Measurements from ENCODE around the gene TSC22D3. TPM values are rescaled to one million over a fixed set of nuclear protein-coding genes. Genes with fewer than 3 reads are reported as not detected.
A peak's percentile ranks its signal among the peaks of the same experiment; 100 is the strongest.

The TSC22D3 gene
- total and polyA plus RNA-seq, 7 experiments from 2014 or later: 44.2 to 1,917 (median 383) TPM

GRCh38 chrX:107736781-107737531, 38.6 kb downstream of the TSC22D3 start:
- Histone ChIP-seq H3K4me3 (ENCODE audit: low read length) (no peak overlapping the region), H3K4me1 (ENCODE audit: control insufficient read depth in 2 of 2, insufficient read depth in 2 of 2, low read length in 2 of 2) (peaks cover 17 to 29% of the 10 kb centered on the region in 2 donors), H3K27me3 (ENCODE audit: control insufficient read depth in 2 of 2, insufficient read depth in 2 of 2, low read length in 2 of 2) (no peaks in the 10 kb centered on the region), H3K36me3 (ENCODE audit: control insufficient read depth in 2 of 3, insufficient read depth in 3 of 3, low read length in 3 of 3) (no peaks in the 10 kb centered on the region), H3K27ac (ENCODE audit: low read depth, low read length) (no peak overlapping the region), H3K9me3 (ENCODE audit: control insufficient read depth in 2 of 3, low read length in 3 of 3) (no peaks in the 10 kb centered on the region)
- DNase-seq (no peak), ATAC-seq (no peak)
- Mint-ChIP-seq H3K27me3 (peaks cover 0 to under 1% (median 0%) of the 10 kb centered on the region in 5 donors), H3K4me3 (no peak overlapping the region), H3K4me1 (peaks cover 8 to 62% (median 32%) of the 10 kb centered on the region in 7 donors), H3K36me3 (peaks cover 0 to 4% (median 1%) of the 10 kb centered on the region in 5 donors), H3K9me3 (peaks cover 0 to 3% (median 0%) of the 10 kb centered on the region in 11 donors), H3K27ac (peak overlapping the region in 1 of 9 donors; percentile 17)
- CTCF ChIA-PET: no interaction called here
- POLR2A ChIA-PET: interaction anchor here (9.6 kb wide), 1 partner anchor 19 kb away, joined by 142 read pairs; no protein-coding TSS in a partner anchor
- intact Hi-C loops (cut with micrococcal nuclease): no loop called here

GRCh38 chrX:107734646-107735045, 40.9 kb downstream of the TSC22D3 start:
- Histone ChIP-seq H3K4me3 (ENCODE audit: low read length) (no peak overlapping the region), H3K36me3 (ENCODE audit: control insufficient read depth in 2 of 3, insufficient read depth in 3 of 3, low read length in 3 of 3) (no peaks in the 10 kb centered on the region), H3K27me3 (ENCODE audit: control insufficient read depth in 2 of 2, insufficient read depth in 2 of 2, low read length in 2 of 2) (no peaks in the 10 kb centered on the region), H3K9me3 (ENCODE audit: control insufficient read depth in 2 of 3, low read length in 3 of 3) (no peaks in the 10 kb centered on the region), H3K27ac (ENCODE audit: low read depth, low read length) (no peak overlapping the region), H3K4me1 (ENCODE audit: control insufficient read depth in 2 of 2, insufficient read depth in 2 of 2, low read length in 2 of 2) (peaks cover 0 to 7% of the 10 kb centered on the region in 2 donors)
- peaks cover 0 to 4% (median 0%) of the 10 kb centered on the region in 5 donors for H3K36me3 Mint-ChIP-seq
- no peak overlapping the region for H3K27ac Mint-ChIP-seq
- CTCF ChIA-PET: no interaction called here
- DNase-seq (no peak), ATAC-seq (no peak)
- POLR2A ChIA-PET: no interaction called here
- peaks cover 0 to 44% (median 12%) of the 10 kb centered on the region in 7 donors for H3K4me1 Mint-ChIP-seq
- no peaks in the 10 kb centered on the region for H3K27me3 Mint-ChIP-seq
- peak overlapping the region in 1 of 10 donors; percentile 44 for H3K4me3 Mint-ChIP-seq
- intact Hi-C loops (cut with micrococcal nuclease): no loop called here
- no peaks in the 10 kb centered on the region for H3K9me3 Mint-ChIP-seq

GRCh38 chrX:107733686-107734085, 41.9 kb downstream of the TSC22D3 start:
- H3K4me1 ChIP-seq (ENCODE audit: control insufficient read depth in 2 of 2, insufficient read depth in 2 of 2, low read length in 2 of 2): no peaks in the 10 kb centered on the region
- Mint-ChIP-seq H3K4me3 (no peak overlapping the region), H3K9me3 (no peaks in the 10 kb centered on the region), H3K4me1 (peaks cover 0 to 34% (median 7%) of the 10 kb centered on the region in 7 donors), H3K27ac (no peak overlapping the region), H3K36me3 (peaks cover 0 to 4% (median 0%) of the 10 kb centered on the region in 5 donors), H3K27me3 (no peaks in the 10 kb centered on the region)
- ChIA-PET CTCF (no interaction called here), POLR2A (interaction anchor here (0.9 kb wide), 1 partner anchor 18 kb away, joined by 3 read pairs; no protein-coding TSS in a partner anchor)
- DNase-seq (no peak), ATAC-seq (no peak)
- no peaks in the 10 kb centered on the region for H3K9me3 ChIP-seq (ENCODE audit: control insufficient read depth in 2 of 3, low read length in 3 of 3)
- H3K4me3 ChIP-seq (ENCODE audit: low read length): no peak overlapping the region
- no peaks in the 10 kb centered on the region for H3K27me3 ChIP-seq (ENCODE audit: control insufficient read depth in 2 of 2, insufficient read depth in 2 of 2, low read length in 2 of 2)
- no peak overlapping the region for H3K27ac ChIP-seq (ENCODE audit: low read depth, low read length)
- no peaks in the 10 kb centered on the region for H3K36me3 ChIP-seq (ENCODE audit: control insufficient read depth in 2 of 3, insufficient read depth in 3 of 3, low read length in 3 of 3)
- intact Hi-C loops (cut with micrococcal nuclease): no loop called here

GRCh38 chrX:107731831-107732502, 43.6 kb downstream of the TSC22D3 start:
- intact Hi-C loops (cut with micrococcal nuclease): no loop called here
- CTCF ChIA-PET: interaction anchor here (0.7 kb wide), 1 partner anchor 59 kb away, joined by 3 read pairs; no protein-coding TSS in a partner anchor
- H3K4me1 ChIP-seq (ENCODE audit: control insufficient read depth in 2 of 2, insufficient read depth in 2 of 2, low read length in 2 of 2): no peaks in the 10 kb centered on the region
- H3K27ac ChIP-seq (ENCODE audit: low read depth, low read length): no peak overlapping the region
- no peaks in the 10 kb centered on the region for H3K9me3 ChIP-seq (ENCODE audit: control insufficient read depth in 2 of 3, low read length in 3 of 3)
- no peaks in the 10 kb centered on the region for H3K9me3 Mint-ChIP-seq
- H3K4me3 ChIP-seq (ENCODE audit: low read length): no peak overlapping the region
- no peaks in the 10 kb centered on the region for H3K27me3 ChIP-seq (ENCODE audit: control insufficient read depth in 2 of 2, insufficient read depth in 2 of 2, low read length in 2 of 2)
- H3K27ac Mint-ChIP-seq: peak overlapping the region in 1 of 9 donors; percentile 14
- H3K36me3 Mint-ChIP-seq: peaks cover 0 to 4% (median 0%) of the 10 kb centered on the region in 5 donors
- no peaks in the 10 kb centered on the region for H3K36me3 ChIP-seq (ENCODE audit: control insufficient read depth in 2 of 3, insufficient read depth in 3 of 3, low read length in 3 of 3)
- POLR2A ChIA-PET: interaction anchor here (0.7 to 0.8 kb wide), 2 partner anchors 9 to 10 kb away, joined by 3 to 5 read pairs; no protein-coding TSS in a partner anchor
- no peak overlapping the region for H3K4me3 Mint-ChIP-seq
- H3K27me3 Mint-ChIP-seq: no peaks in the 10 kb centered on the region
- DNase-seq: no peak
- H3K4me1 Mint-ChIP-seq: peaks cover 0 to 23% (median 5%) of the 10 kb centered on the region in 7 donors
- peak; percentile 16 for ATAC-seq

GRCh38 chrX:107730991-107731766, 44.4 kb downstream of the TSC22D3 start:
- POLR2A ChIA-PET: interaction anchor here (0.8 kb wide), 2 partner anchors 9 to 44 kb away, joined by 3 to 5 read pairs; no protein-coding TSS in a partner anchor
- H3K36me3 Mint-ChIP-seq: peaks cover 0 to 3% (median 0%) of the 10 kb centered on the region in 5 donors
- Histone ChIP-seq H3K9me3 (ENCODE audit: control insufficient read depth in 2 of 3, low read length in 3 of 3) (no peaks in the 10 kb centered on the region), H3K4me1 (ENCODE audit: control insufficient read depth in 2 of 2, insufficient read depth in 2 of 2, low read length in 2 of 2) (no peaks in the 10 kb centered on the region), H3K27ac (ENCODE audit: low read depth, low read length) (no peak overlapping the region), H3K27me3 (ENCODE audit: control insufficient read depth in 2 of 2, insufficient read depth in 2 of 2, low read length in 2 of 2) (no peaks in the 10 kb centered on the region), H3K36me3 (ENCODE audit: control insufficient read depth in 2 of 3, insufficient read depth in 3 of 3, low read length in 3 of 3) (no peaks in the 10 kb centered on the region), H3K4me3 (ENCODE audit: low read length) (no peak overlapping the region)
- no peaks in the 10 kb centered on the region for H3K9me3 Mint-ChIP-seq
- intact Hi-C loops (cut with micrococcal nuclease): no loop called here
- no peak for ATAC-seq
- no peak overlapping the region for H3K4me3 Mint-ChIP-seq
- CTCF ChIA-PET: no interaction called here
- no peak for DNase-seq
- H3K4me1 Mint-ChIP-seq: peaks cover 0 to 22% (median 5%) of the 10 kb centered on the region in 7 donors
- peak overlapping the region in 1 of 9 donors; percentile 43 for H3K27ac Mint-ChIP-seq
- no peaks in the 10 kb centered on the region for H3K27me3 Mint-ChIP-seq

- H3K36me3 Mint-ChIP-seq: peaks cover 0 to 3% (median 0%) of the 10 kb centered on the region in 5 donors
- Histone ChIP-seq H3K4me3 (ENCODE audit: low read length) (no peak overlapping the region), H3K36me3 (ENCODE audit: control insufficient read depth in 2 of 3, insufficient read depth in 3 of 3, low read length in 3 of 3) (no peaks in the 10 kb centered on the region), H3K9me3 (ENCODE audit: control insufficient read depth in 2 of 3, low read length in 3 of 3) (no peaks in the 10 kb centered on the region), H3K27me3 (ENCODE audit: control insufficient read depth in 2 of 2, insufficient read depth in 2 of 2, low read length in 2 of 2) (no peaks in the 10 kb centered on the region), H3K4me1 (ENCODE audit: control insufficient read depth in 2 of 2, insufficient read depth in 2 of 2, low read length in 2 of 2) (no peaks in the 10 kb centered on the region), H3K27ac (ENCODE audit: low read depth, low read length) (no peak overlapping the region)
- ATAC-seq (no peak), DNase-seq (no peak)
- POLR2A ChIA-PET: interaction anchor here (0.8 kb wide), 1 partner anchor 45 kb away, joined by 5 read pairs; no protein-coding TSS in a partner anchor
- H3K4me1 Mint-ChIP-seq: peaks cover 0 to 14% (median 4%) of the 10 kb centered on the region in 7 donors
- intact Hi-C loops (cut with micrococcal nuclease): no loop called here
- CTCF ChIA-PET: no interaction called here
- no peak overlapping the region for H3K4me3 Mint-ChIP-seq
- no peak overlapping the region for H3K27ac Mint-ChIP-seq
- H3K9me3 Mint-ChIP-seq: no peaks in the 10 kb centered on the region
- no peaks in the 10 kb centered on the region for H3K27me3 Mint-ChIP-seq
Observed at GRCh38 chrX:107730298-107730655, 45.3 kb downstream of the TSC22D3 start.
